B cell (primary cell): ENCODE results near the gene ACOX3. TPM values are rescaled to one million over a fixed set of nuclear protein-coding genes. Genes with fewer than 3 reads are reported as not detected.

Experiments used
- ATAC-seq: fragments of 200-7000 bp; cut with Tn5 transposase; one replicate; pipeline ENCODE4 v1.10.0; 2021; ENCODE audit warnings: low read depth, mild to moderate bottlenecking, moderate number of reproducible peaks, moderate library complexity
- CTCF ChIA-PET: fragments of 350-600 bp; sonication (Branson Sonifier 250); formaldehyde crosslinking; loops from one replicate; lab custom pipeline; 2021; ENCODE audit warnings: antibody characterized with exemption, inconsistent platforms; lab: Charles Lee
- POLR2A ChIA-PET: fragments of 350-600 bp; sonication (Branson Sonifier 250); formaldehyde crosslinking; loops from one replicate; lab custom pipeline; 2021; ENCODE audit warnings: antibody characterized with exemption; lab: Charles Lee
- DNase-seq: peaks from one replicate; pipeline ENCODE4 v3.0.0; 2013
- H2AFZ ChIP-seq: 2 replicates; pipeline ENCODE4 v1.6.1; 2012; ENCODE audit warnings: mild to moderate bottlenecking, low read depth, low read length; ENCODE audit not compliant: insufficient read depth, poor library complexity, severe bottlenecking
- H3K27ac ChIP-seq, 2 donors: 1 replicate in 1 of 2; 2 replicates in 1 of 2; pipeline ENCODE4 v1.5.1; 2012 to 2013; ENCODE audit warnings: low read length in 2 of 2, mild to moderate bottlenecking in 2 of 2, moderate library complexity in 1 of 2
- H3K27me3 ChIP-seq, 4 experiments: fragments of 200-600 bp in 1 of 4; sonication (generic) in 1 of 4; replicated peaks in 1 of 4; 1 replicate in 2 of 4; 2 replicates in 2 of 4; pipeline versions ENCODE4 v1.6.1 to v1.7.0; 2013 to 2016; ENCODE audit warnings: low read length in 3 of 4, mild to moderate bottlenecking in 2 of 4, mixed read lengths in 1 of 4, moderate library complexity in 1 of 4; ENCODE audit not compliant: insufficient read depth in 4 of 4, control insufficient read depth in 3 of 4; ENCODE audit errors: control extremely low read depth in 1 of 4
- H3K36me3 ChIP-seq, 2 experiments: replicated peaks in 1 of 2; 1 replicate in 1 of 2; 2 replicates in 1 of 2; pipeline versions ENCODE4 v1.6.1 to v1.7.1; 2013; ENCODE audit warnings: low read length in 1 of 2; ENCODE audit not compliant: insufficient read depth in 2 of 2, control insufficient read depth in 1 of 2; ENCODE audit errors: control extremely low read depth in 1 of 2, extremely low read depth in 1 of 2
- H3K4me1 ChIP-seq, 2 donors: fragments of 200-600 bp in 1 of 2; sonication (generic) in 1 of 2; 1 replicate in 1 of 2; 2 replicates in 1 of 2; pipeline versions ENCODE4 v1.5.1 to v1.6.1; 2013 to 2017; ENCODE audit warnings: low read length in 2 of 2; ENCODE audit not compliant: control insufficient read depth in 2 of 2, insufficient read depth in 2 of 2
- H3K4me2 ChIP-seq: replicated peaks from 2 replicates; pipeline ENCODE3; 2012; ENCODE audit warnings: mild to moderate bottlenecking, low read depth, low read length; ENCODE audit not compliant: poor library complexity, severe bottlenecking
- H3K4me3 ChIP-seq, 5 experiments: fragments of 200-600 bp in 1 of 5; sonication (generic) in 1 of 5; 1 replicate in 3 of 5; 2 replicates in 2 of 5; pipeline versions ENCODE4 v1.5.1 to v1.7.0; 2011 to 2016; ENCODE audit warnings: low read length in 4 of 5, mild to moderate bottlenecking in 4 of 5, low read depth in 2 of 5, control low read depth in 1 of 5, moderate library complexity in 1 of 5; ENCODE audit not compliant: insufficient read depth in 1 of 5; ENCODE audit errors: control extremely low read depth in 1 of 5, extremely low read depth in 1 of 5
- H3K79me2 ChIP-seq: fragments of 200-600 bp; sonication (generic); one replicate; pipeline ENCODE4 v1.6.0; 2016; ENCODE audit warnings: low read length; ENCODE audit not compliant: control insufficient read depth, insufficient read depth
- H3K9ac ChIP-seq: fragments of 200-600 bp; sonication (generic); 2 replicates; pipeline ENCODE4 v1.6.1; 2017; ENCODE audit warnings: mild to moderate bottlenecking, low read length, moderate library complexity
- H3K9me3 ChIP-seq, 3 donors: one replicate each; pipeline versions ENCODE4 v1.6.1 to v1.7.1; 2013; ENCODE audit warnings: low read length in 2 of 3; ENCODE audit not compliant: control insufficient read depth in 2 of 3, insufficient read depth in 1 of 3; ENCODE audit errors: control extremely low read depth in 1 of 3
- H4K20me1 ChIP-seq: 2 replicates; pipeline ENCODE4 v1.6.0; 2012; ENCODE audit warnings: mild to moderate bottlenecking, low read length; ENCODE audit not compliant: insufficient read depth, control insufficient read depth, poor library complexity, severe bottlenecking
- H3K27ac Mint-ChIP-seq: one replicate; pipeline ENCODE4 v1.8.0; 2021; ENCODE audit warnings: mixed read lengths
- H3K27me3 Mint-ChIP-seq: one replicate; pipeline ENCODE4 v1.8.0; 2021; ENCODE audit warnings: mixed read lengths
- H3K4me1 Mint-ChIP-seq: one replicate; pipeline ENCODE4 v1.8.0; 2021; ENCODE audit warnings: mixed read lengths
- H3K4me3 Mint-ChIP-seq: one replicate; pipeline ENCODE4 v1.8.0; 2021; ENCODE audit warnings: mixed read lengths
- H3K9me3 Mint-ChIP-seq: one replicate; pipeline ENCODE4 v1.8.0; 2022; ENCODE audit warnings: mixed read lengths; ENCODE audit not compliant: insufficient read depth
- EZH2 ChIP-seq: IDR thresholded peaks from 2 replicates; pipeline ENCODE4 v1.6.1; 2012; ENCODE audit warnings: borderline replicate concordance, low read depth, mild to moderate bottlenecking, moderate library complexity, low read length; ENCODE audit not compliant: insufficient read depth, poor library complexity, severe bottlenecking
- WGBS: methylation state at CpG from one replicate; pipeline ENCODE4 v1.1.5; 2013; ENCODE audit warnings: missing lambda C conversion rate; ENCODE audit not compliant: insufficient coverage; 5-methylcytosine and 5-hydroxymethylcytosine counted together
- intact Hi-C: fragments of 100-400 bp; cut with micrococcal nuclease; formaldehyde crosslinking; loops from one replicate; pipeline ENCODE4 v1.10.0; 2022
- polyA plus RNA-seq: library from polyadenylated mRNA; depleted of rRNA; stranded (reverse); fragments of >200 nt; gene quantifications from 2 replicates; pipeline ENCODE4 v1.2.3, GENCODE V29; 2012
- total RNA-seq, 2 donors: library from RNA; stranded (reverse); fragments of 120-200 nt in 1 of 2; gene quantifications; 1 replicate in 1 of 2; 2 replicates in 1 of 2; pipeline versions ENCODE4 v1.2.3 to v1.2.4, GENCODE V29; 2013 to 2022
- TF ChIP-seq, protein P1 (sequence below): fragments of 200-600 bp; IDR thresholded peaks from one replicate; pipeline ENCODE4 v1.8.0; 2022; ENCODE audit warnings: antibody characterized with exemption, mild to moderate bottlenecking

Gene ACOX3
- total and polyA plus RNA-seq, 2 donors (not counting 1 experiment from before 2014, with no cell fraction given), result 4.6 to 23.1 TPM

DNA sequence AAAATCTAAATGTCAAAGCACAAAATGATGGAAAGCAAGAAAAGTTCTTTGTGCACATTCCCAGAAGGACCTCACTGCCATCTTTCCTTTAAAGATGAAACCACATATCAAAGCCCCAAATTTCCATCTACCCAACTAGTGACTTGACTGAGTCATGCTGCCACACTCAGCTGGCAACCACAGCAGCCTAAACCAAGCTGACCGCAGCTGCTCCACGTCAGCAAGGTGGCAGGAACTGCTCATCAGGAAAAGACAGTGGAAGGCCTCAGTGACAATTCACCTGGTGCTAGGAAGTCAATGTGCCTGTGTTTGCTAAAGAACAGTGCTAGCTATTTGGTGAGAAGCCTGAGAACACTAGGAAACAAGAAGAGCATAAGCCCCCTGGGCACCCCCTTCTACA is 26.1 kb downstream of the ACOX3 start:
- Mint-ChIP-seq H3K4me3 (no peak overlapping the region), H3K9me3 (no peaks in the 10 kb centered on the region), H3K4me1 (peaks cover 5% of the 10 kb centered on the region), H3K27me3 (no peaks in the 10 kb centered on the region), H3K27ac (no peak overlapping the region)
- Histone ChIP-seq H3K27ac (no peak overlapping the region), H3K4me2 (no peak overlapping the region), H3K4me3 (no peak overlapping the region), H3K27me3 (no peaks in the 10 kb centered on the region), H3K9ac (no peak overlapping the region), H3K79me2 (peaks cover 3% of the 10 kb centered on the region), H3K9me3 (no peaks in the 10 kb centered on the region), H4K20me1 (no peaks in the 10 kb centered on the region), H3K4me1 (peaks cover 0 to 6% of the 10 kb centered on the region in 2 donors), H2AFZ (no peak overlapping the region), H3K36me3 (peaks cover 0 to 34% of the 10 kb centered on the region in 2 experiments)
- TF ChIP-seq, protein P1, sequence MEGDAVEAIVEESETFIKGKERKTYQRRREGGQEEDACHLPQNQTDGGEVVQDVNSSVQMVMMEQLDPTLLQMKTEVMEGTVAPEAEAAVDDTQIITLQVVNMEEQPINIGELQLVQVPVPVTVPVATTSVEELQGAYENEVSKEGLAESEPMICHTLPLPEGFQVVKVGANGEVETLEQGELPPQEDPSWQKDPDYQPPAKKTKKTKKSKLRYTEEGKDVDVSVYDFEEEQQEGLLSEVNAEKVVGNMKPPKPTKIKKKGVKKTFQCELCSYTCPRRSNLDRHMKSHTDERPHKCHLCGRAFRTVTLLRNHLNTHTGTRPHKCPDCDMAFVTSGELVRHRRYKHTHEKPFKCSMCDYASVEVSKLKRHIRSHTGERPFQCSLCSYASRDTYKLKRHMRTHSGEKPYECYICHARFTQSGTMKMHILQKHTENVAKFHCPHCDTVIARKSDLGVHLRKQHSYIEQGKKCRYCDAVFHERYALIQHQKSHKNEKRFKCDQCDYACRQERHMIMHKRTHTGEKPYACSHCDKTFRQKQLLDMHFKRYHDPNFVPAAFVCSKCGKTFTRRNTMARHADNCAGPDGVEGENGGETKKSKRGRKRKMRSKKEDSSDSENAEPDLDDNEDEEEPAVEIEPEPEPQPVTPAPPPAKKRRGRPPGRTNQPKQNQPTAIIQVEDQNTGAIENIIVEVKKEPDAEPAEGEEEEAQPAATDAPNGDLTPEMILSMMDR, result no peak
- TF ChIP-seq EZH2, result no peak
- POLR2A ChIA-PET, result no interaction called here
- no peak for DNase-seq
- no peak for ATAC-seq
- 94% methylated on average over 2 of the region's 2 CpGs for WGBS
- intact Hi-C loops, result no loop called here
- CTCF ChIA-PET, result interaction anchor here (1.0 kb wide), 1 partner anchor 10 kb away, joined by 6 read pairs; no protein-coding TSS in a partner anchor

DNA sequence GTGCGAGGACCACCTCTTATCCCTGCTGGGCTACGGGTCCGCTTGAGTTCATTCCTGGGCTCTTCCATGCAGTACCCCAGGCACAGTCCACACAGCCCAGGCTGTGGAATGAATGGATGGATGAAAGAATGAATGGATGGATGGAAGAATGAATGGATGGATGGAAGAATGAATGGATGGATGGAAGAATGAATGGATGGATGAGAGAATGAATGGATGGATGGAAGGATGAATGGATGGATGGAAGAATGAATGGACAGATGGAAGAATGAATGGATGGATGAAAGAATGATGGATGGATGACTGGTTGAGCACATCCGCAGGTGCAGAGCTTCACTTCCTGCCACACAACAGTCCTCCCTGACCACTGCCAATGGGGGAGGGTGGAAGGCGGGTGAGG is 28.2 kb downstream of the ACOX3 start:
- H3K4me3 Mint-ChIP-seq, result no peak overlapping the region
- WGBS, result 100% methylated on average over 3 of the region's 5 CpGs
- Histone ChIP-seq H3K4me3 (no peak overlapping the region), H3K27me3 (no peaks in the 10 kb centered on the region), H3K4me2 (no peak overlapping the region), H3K9ac (no peak overlapping the region), H2AFZ (no peak overlapping the region), H3K9me3 (no peaks in the 10 kb centered on the region), H3K79me2 (no peaks in the 10 kb centered on the region), H3K27ac (no peak overlapping the region), H3K4me1 (peaks cover 0 to 6% of the 10 kb centered on the region in 2 donors), H3K36me3 (peaks cover 0 to 45% of the 10 kb centered on the region in 2 experiments), H4K20me1 (no peaks in the 10 kb centered on the region)
- ChIA-PET CTCF (no interaction called here), POLR2A (no interaction called here)
- ATAC-seq, result no peak
- intact Hi-C loops, result no loop called here
- no peaks in the 10 kb centered on the region for H3K27me3 Mint-ChIP-seq
- H3K27ac Mint-ChIP-seq, result no peak overlapping the region
- H3K4me1 Mint-ChIP-seq, result peaks cover 5% of the 10 kb centered on the region
- H3K9me3 Mint-ChIP-seq, result no peaks in the 10 kb centered on the region
- TF ChIP-seq, protein P1, result no peak
- TF ChIP-seq EZH2, result no peak
- DNase-seq, result no peak
